Activated CD4-positive, alpha-beta T cell treated with anti-CD3 and anti-CD28 coated beads, Interleukin-2, amount 50 U/mL, for 16 hours (primary cell): ENCODE data around the gene CHRM1.

Source experiments
- DNase-seq: peaks from one replicate; pipeline ENCODE4 v3.0.0-alpha.2; 2020

The CHRM1 gene

DNA sequence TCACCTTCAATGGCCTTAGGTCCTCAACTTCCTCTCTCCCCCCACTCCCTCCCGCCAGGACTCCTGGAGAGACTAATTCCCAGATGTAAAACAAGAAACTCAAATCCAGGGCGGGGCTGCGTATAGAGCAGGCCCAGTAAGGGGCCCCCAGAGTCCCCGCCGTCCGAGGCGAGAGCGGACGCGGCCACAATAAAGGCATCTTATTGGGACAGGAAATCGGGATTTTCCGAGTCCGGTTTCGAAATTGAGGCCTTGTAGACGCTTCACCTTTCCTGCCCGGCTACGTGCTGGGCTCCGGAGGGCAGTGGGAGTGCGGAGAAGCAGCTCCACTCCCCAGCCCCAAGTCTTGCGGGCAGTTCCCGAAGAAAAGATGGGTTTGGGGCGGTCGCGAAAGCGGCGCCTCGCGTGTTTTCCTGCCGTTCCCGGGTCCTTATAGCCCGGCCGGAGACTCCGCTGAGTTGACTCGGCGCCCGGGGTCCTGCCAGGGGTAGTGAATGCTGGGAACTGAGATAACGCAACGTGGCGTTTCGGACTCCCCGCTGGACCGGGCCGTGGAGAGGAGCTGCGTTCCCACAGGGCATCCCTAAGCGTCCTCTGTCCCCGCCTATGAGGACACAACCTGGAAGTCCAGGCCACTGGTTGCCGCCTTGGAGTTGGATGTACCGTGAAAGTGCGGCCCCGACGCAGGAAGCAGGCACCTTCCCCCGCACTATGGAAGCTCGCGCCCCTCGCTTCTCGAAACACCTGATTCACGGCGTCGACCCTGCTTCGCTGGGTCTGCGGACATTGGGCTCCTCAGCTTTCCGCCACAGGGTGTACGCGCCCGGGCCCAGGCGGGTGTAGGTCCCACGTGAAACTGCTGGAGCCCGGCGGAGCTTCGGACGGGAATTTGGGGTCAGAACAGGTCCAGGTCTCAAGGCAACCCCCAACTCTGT is 4.8 kb upstream of the CHRM1 start:
- no peak for DNase-seq

DNA sequence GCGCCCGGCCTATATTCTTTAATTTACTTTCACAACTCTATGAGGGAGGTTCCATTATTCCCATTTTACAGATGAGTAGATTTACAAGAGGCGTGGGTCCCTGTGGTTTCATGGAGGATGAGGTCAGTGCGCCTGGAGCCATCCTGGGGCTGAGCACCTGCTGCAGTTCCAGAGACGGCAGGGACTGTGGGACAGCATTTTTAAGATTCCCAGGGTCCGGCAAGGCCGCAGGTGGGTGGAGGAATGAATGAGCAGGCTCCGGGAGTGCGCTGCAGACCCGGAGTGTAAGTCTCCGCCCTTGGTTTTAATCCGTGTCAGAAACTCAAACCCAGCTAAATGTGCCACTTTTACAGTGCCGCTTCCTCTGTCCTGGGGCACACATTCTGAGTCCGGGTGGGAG is 4.1 kb upstream of the CHRM1 start:
- no peak for DNase-seq

DNA sequence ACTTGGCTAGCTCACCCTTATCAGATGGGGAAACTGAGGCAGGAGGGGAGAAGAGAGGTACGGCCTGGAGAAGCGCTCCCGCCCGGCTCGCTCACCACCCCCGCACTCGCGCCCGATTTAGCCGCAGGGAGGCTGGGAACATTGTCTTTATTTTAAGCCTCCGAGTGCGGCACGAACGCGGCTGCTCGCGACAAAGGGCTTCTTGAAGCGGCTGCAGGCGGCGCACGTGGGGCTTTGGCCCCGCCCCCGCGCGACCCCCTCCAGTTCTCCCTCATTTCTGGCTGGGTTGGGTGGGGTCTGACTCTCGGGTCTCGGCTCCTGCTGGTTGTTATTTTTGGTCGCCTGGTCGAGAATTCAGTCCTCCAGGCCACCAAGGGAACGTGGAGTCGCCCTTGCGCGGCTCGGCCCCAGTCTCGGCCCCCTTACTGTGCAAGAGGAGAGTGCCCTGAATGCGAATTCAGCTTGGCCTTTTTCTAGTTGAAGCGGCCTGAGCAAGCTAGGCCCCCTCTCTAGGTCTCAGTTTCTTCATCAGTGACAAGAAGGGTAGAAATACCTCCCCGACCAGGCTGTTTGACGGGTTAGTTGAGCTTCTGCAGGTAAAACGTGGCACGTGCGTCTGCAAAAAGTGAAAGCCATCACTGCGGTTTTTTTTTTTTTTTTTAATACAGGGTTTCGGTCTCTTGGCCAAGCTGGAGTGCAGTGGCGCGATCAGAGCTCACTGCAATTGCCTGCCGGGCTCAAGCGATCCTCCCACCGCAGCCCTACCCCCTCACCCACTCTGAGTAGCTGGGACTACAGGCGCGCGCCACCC is 2.6 kb upstream of the CHRM1 start:
- no peak for DNase-seq

DNA sequence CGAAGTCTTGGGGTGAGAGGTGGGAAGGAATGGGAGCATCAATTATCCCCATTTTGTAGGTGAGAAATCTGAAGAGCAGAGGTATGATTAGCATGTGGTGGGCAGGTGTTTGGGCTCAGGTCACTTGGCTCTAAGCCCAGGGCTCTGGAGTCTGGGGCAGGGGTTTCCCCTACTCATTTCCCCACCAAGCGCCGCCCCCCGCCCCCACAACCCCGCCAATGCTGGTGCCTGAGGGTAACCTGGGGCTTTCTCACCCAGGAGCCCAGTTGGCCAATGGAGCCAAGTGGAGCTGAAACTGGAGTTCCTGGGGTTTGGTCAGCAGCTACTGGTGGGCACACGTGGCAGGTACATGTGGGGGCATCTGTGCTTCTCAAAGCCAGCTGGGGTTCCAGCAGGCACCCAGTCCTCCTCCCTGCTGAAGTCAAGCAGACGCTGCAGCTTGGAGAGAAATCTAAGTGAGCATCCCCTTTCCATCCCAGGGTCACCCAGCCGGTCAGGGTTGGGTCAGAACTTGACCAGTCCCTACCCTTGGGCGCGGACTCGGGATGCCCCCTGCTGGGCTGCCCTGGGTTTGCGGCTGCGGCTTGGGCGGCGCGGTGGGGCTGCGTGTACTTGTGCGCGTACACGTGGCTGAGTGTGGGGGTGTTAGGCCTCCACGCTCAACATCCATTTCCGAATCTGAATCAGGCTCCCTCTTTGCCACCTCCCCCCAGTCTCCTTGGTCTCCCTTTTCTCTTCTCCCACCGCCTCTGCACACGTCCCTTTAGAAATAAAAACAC is 1.7 kb upstream of the CHRM1 start:
- DNase-seq = peak; percentile 37

DNA sequence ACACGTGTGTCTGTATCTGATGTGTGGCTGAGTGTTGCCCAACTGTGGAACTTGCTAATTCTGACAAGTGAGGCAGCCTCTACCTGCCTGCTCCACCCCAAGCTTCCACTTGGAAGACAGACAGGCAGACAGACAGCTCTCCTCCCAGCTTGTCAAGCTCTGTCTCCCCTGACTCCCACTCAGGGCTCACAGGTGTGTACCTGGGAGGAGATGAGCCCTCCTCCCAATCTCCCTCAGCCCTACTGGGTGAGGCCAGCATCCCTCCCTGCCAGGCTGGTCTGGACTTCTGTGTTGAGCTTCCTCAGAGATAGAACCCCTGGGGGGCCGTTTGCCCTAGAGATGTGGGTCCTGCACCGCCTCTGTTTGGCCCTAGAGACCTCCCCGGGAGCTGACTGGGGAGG is 1.0 kb upstream of the CHRM1 start:
- no peak for DNase-seq

DNA sequence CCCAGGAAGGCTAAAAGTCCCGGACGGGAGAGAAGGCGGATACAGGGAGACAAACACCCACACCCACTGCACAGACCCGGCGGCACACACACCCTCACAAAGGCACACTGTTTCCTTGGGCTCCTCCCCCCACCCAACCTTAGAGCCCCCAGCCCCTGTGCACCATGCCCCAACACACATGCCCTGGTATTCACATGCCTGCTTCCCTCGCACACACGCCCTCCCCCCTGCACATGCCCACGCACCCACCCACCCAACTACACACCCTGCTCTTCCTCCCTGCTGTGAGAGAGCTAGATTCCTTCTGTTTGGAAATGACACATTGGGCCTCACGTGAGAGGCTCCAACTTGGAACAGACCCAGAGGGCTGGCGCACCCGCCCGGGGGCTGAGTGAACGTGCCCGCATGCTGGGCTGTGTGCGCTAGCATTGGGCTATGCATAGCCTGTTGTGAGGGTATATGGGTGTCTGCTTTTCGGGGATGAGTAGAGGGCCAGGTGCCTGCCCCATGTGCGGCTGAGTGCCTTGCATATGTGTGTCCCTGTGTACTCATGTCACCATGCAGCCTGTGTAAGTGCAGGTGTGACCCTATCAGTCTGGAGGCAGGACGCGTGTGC is 518 bp upstream of the CHRM1 start:
- DNase-seq = no peak

DNA sequence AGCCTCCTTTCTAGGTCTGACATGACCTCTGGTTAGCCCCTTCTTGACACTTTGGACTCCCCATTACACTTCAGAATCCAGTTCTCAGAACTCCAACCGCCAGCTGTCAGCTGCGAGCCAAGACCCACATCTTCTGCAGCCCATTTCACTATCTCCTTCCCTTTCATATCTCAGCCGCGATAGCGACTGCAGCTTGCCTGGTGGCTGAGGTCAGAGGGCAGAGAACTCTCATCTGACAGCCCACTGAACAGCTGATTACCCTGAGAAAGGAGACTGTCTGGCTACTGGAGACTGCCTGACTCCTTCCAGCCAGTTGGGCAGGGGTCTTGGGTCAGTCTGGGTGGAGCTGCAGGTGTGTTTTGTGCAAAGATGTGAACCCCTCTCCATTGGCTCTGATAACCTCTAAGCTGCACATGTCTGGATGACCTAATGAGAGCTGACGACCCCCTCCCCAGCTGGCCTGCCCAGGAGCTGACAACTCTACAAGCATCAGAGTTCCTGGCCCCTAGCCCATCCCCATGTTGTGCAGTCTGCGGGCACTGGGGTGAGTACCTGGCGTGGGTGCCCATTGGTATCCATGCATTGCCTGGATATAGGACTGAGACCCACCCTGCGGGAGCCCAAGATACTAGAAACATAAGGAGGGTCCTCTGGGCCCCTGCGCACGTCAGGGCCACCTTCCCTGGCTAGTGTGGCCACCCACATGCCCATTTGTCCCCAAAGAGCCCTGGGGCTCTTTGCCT is 1.1 kb downstream of the CHRM1 start:
- DNase-seq = no peak

DNA sequence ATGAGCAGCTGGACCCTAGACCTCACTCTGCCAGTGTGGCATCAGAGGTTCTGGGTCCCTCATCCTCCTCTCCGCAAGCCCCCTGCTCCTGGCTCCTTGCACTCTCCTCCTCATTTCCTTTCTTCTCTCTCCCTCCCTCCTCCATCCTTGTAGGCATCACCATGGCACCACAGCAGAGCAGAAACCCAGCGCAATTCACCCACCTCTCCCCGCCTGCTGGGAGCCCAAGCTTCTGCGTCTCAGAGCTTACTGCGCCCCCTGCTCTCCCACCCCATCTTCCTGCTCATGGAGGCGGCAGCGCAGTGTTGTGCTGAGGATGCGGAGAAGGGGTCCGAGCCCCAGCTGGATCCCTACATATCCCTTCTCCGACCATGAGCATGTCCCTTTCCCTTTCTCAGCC is 1.7 kb downstream of the CHRM1 start:
- no peak for DNase-seq

DNA sequence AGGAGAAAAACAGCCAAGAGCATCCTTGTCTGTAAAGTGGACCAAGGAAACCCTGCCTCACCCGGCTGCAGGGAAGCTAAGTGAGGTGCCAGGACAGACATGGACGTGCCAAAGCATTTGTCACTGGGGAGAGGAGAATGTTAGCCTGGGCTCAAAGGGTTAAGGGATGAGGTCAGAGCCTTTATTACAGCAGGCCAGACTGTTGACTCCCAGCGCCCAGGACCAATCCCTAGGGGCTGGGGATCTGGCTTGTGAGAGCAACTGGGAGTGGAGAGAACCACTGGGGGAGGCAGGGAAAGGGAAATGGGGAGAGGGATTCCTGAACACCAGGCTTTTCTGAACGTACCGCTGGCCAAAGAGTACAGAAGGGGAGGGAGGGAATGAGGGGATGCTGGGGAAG is 2.6 kb downstream of the CHRM1 start:
- no peak for DNase-seq

DNA sequence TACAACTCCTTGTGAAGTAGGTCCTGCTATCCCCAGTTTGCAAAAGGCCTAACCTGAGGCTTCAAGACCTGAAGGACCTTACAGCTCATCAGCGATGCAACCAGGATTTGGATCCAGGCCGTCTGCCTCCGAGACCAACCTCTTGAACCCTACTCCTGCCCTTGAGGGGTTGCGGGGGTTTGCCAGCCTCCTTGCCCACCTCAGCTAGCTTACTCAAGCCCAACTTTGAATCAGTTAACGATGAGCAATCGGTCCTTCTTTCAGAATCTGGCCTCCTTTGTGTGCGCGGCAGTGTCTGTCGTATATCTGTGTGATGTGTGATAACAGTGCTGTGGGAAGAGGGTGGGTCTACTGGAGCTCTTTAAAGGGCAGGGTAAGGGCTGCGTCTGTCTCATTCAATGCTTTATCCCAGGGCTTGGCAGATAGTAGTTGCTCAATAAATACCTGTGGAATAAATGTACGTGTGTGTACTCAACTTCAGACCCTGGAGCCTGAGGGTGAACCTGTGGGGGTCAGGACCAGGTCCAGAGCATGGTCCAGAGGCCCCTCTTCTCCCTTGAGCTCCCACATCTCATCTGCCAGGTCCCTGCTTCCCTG is 3.2 kb downstream of the CHRM1 start:
- no peak for DNase-seq

DNA sequence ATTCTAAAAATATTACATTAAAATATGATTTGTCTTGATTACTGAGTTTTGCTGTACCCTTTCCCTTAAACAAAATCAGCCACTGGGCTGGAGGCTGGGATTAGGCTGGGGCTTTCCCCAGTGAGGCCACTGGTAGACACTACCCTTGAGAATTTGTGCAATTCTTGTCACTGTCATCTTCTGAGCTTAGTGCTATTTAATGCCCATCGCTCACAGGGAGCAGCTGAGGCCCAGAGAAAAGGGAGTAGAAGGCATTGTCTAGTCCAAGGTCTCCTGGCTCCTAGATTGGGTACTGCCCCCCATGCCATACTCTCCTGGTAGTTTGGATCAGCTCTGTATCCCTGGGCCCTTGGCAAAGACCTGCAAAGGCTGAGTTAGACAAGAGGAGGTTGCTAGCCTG is 6.7 kb downstream of the CHRM1 start:
- DNase-seq = no peak

DNA sequence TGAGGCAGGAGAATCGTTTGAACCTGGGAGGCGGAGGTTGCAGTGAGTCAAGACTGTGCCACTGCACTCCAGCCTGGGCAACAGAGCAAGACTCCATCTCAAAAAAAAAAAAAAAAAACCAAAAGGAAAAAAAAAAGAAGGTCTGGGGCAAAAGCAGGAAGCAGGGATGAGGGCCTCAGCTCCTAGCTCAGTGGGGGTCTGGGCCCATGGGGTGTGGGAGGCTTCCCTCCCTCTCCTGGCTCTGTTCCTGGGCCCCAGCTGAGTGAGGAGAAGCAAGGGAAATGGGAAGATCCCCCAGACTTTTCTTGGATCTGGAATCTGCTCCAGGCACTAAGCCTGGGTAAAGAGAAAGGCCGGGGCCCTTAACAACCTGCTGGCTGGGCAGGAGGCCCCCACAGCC is 8.9 kb downstream of the CHRM1 start:
- no peak for DNase-seq

DNA sequence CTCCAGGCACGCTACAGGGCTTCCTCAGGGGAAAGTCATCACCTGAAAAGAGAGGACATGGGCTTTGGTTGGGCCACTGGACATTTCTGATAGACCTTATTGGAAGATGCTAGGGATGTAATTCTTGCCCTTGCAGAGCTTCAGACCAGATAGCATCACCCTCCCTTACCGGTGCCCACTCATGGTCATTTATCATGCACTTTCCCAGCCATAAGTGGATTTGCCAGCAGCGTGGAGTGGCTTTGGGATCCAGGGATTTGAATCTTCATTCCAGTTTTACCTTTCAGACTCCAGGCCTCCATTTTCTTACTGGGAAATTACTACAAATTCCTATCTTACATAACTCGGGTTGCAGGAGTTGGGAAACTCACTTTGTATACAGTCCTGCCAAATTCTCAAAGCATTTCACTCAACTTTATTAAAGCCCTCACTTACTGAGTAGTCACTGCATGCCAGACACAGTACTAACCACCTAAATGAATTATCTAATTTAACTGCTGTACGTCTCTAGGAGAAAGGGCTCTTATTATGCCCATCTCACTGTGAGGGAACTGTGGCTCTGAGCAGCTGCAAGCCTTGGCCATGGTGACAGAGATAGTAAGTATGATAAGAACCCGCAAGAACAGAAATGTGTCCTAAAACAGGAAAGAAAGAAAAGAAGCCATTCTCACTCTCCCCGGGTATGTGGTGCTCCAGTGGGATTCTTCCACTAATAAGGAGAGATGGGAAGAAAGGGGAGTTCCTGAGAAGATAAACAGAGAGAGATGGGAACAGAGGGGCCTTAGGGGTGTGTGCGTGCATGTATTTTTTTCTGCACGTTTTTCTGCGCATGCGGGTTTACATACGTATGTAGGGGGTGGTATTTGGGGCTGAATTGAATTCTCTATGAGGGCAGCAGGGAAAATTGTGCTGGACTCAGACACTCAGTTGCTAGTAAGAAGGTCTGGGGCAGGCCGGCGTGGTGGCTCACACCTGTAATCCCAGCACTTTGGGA is 9.7 kb downstream of the CHRM1 start:
- DNase-seq = no peak

DNA sequence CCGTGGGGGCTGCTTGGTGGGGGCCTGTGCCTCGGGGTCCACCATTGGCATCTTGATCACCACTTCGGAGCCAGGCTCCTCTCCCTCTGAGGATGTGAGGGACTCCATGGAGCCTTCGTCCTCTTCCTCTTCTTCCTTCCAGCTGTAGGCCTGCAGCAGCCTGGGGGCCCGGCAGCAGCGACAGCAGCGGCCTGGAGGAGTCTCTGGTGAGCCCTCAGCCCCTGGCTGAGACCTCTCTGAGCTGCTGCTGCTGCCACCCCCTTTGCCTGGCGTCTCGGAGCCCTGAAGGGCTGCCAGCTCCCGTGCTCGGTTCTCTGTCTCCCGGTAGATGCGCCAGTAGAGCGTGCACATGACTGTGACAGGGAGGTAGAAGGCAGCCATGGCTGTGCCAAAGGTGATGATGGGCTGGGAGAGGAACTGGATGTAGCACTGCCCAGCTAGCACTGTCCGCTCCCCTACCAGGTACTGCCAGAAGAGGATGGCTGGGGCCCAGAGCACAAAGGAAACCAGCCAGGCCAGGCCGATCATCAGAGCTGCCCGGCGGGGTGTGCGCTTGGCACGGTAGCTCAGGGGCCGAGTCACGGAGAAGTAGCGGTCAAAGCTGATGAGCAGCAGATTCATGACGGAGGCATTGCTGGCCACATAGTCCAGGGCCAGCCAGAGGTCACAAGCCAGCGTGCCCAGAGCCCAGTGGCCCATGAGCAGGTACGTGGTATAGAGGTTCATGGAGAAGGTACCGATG is 10.9 kb downstream of the CHRM1 start:
- no peak for DNase-seq

DNA sequence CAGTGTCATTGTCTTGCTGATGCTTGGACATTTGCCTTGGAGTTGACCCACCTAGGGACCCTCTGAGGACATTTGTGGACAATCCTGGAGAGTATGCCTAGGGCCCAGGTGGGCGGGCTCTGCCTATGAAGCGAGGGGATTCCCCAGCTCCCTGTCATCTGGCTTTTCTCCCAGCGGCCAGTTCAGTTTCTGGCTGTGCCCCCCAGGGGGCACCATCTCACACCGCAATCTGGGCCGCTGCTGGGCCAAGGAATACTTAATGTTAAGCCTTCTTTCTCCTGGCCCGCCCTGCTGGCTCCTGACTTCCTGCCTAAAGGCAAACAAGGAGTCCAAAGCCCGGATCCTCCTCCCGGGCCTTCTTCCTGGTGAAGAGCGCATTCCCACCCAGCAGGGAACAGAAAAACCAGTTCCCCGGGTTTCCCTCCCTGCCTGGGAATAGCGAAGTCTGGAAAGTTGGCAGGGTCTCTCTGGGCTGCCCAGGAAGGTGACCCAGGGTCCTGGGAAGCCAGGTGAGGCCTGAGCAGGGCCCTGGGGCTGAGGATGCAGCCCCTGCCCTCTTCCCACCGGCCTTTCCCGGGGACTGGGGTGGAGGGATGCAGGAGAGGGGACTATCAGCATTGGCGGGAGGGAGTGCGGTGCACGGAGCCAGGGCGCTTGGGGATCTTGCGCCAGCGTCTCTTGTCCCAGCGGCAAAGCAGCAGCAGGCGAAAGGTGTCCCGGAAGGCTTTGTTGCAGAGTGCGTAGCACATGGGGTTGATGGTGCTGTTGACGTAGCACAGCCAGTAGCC is 11.9 kb downstream of the CHRM1 start:
- no peak for DNase-seq

DNA sequence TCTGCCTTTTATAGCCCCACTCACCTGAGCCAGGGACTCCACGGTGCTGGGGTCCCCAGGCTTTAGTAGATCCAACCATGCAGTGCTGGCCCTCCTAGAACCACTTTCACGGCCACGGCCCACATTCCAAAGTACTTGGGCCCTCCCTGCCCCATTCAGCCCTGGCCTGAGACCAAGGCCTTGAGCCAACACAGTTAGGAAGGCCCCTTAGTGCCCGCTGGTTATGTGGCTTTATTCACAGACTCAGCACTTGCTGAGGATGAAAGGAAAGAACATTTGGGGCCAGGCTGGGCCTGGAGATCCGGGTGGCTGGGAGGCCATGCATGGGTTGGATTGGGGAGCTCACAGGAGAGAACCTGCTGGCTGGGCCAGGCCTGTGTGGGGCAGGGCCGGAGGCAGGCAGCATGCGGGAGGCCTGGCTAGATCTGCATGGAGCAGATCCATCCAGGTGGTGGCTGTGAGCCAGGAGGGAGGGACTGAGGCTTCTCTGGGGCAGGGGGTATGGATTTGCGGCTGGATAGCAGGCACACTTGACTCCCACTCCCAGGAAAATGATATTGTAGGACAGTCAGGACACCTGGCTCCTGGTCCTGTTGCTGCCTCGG is 12.6 kb downstream of the CHRM1 start:
- DNase-seq = no peak

DNA sequence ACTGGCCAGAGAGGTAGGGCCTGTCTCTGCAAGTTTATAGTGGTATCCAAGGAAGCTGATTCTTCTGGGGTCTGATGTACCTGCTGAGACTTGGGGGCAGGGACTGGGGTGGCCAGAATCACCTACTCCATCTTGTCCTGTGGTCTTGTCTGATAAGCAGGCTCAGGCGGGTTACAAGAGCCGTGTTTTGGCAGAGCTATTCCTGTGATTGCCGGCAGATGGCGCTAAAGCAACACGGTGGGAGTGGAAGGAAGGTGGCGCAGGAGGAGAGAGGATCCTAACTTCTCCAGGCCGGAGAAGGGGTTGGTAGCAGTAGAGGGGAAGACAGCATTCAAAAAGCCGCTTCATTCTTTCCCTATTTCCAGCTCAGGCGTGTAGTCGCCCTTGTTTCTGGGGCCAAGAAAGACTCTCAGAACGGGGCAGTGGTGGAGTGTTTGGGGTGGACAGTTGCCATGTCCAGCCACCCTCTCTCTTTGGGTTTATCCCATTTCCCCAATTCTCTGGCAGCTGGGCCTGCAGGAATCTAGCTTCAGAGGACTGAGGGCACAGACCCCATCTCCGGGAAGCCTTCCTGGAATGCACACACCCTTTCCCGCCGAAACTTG is 15.1 kb downstream of the CHRM1 start:
- DNase-seq = peak; percentile 83

DNA sequence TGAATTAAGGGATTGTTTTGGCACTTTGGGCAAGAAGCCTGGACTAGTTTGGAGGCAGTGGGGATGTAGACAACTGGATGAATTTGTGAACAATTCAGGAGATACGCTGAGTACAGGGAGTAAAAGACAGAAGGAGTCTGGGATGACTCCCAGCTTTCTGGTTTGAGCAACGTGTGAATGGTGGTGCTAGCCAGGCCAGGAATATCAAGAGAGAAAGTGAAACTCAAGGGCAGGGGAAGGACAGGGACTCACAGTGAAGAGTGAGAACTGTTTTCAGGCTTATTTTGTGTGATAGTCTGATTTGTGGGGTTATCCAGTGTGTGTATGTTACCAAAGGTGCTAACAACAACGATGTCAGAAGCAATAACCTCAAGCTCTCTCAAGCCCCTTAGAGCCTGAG is 15.9 kb downstream of the CHRM1 start:
- no peak for DNase-seq
